ENCODE measurements around the gene GHRH.

Gene GHRH

DNA sequence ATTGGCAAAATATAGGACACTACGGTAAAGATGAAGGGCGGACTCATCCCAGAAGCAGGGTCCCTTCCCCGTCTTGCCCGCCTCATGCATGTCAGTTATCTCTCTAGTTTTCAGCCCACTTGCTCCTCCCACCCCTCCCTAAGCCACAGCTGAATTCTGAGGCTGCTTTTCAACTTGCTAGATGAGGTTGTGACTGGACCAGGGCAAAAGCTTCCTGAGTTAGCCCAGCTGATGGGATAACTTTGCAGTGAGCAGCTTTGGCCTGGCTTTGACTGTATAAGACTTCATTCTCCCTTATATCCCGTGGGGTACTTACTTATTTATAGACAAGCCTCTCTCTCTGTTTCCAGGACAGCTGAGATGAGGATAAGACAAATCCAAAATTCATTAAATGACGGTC lies 23.2 kb downstream of the GHRH start:
- no peak overlapping the region for H3K9ac ChIP-seq (ENCODE audit: low read depth, low read length, poor library complexity)
- no peak overlapping the region for H2BK15ac ChIP-seq (ENCODE audit: low read length)
- H4K8ac ChIP-seq (ENCODE audit: low read depth, low read length): no peak overlapping the region
- no peak overlapping the region for H3K4ac ChIP-seq (ENCODE audit: low read length)
- H3K23ac ChIP-seq (ENCODE audit: low read depth, low read length, poor library complexity): no peak overlapping the region
- no peak overlapping the region for H3K4me3 ChIP-seq (ENCODE audit: low read length in 2 of 2)
- DNase-seq (ENCODE audit: low spot score): no peak
- no CpG with 5 or more reads among the region's 6 CpGs for WGBS, 2 donors (ENCODE audit: extremely low coverage in 2 of 2, insufficient read length in 2 of 2, insufficient replicate concordance in 1 of 2)
- H3K79me1 ChIP-seq (ENCODE audit: low read depth, low read length): no peaks in the 10 kb centered on the region
- peaks cover 4 to 21% of the 10 kb centered on the region in 2 donors for H3K4me1 ChIP-seq (ENCODE audit: control insufficient read depth in 2 of 2, insufficient read depth in 1 of 2, low read depth in 1 of 2, low read length in 2 of 2)
- H3K36me3 ChIP-seq (replicated peaks in 1 of 2; ENCODE audit: control insufficient read depth in 2 of 2, insufficient read depth in 2 of 2, low read length in 2 of 2): peaks cover 46 to 100% of the 10 kb centered on the region in 2 donors
- no peaks in the 10 kb centered on the region for H3K9me3 ChIP-seq (replicated peaks in 1 of 2; ENCODE audit: control insufficient read depth in 2 of 2, insufficient read depth in 1 of 2, low read depth in 1 of 2, low read length in 2 of 2)
- H3K27me3 ChIP-seq (ENCODE audit: control insufficient read depth in 3 of 3, insufficient read depth in 3 of 3, low read depth in 1 of 3, low read length in 3 of 3): no peaks in the 10 kb centered on the region
- no peak overlapping the region for H3K4me2 ChIP-seq (ENCODE audit: insufficient read depth, low read length, poor library complexity, severe bottlenecking)
- H2BK5ac ChIP-seq (ENCODE audit: low read length): no peak overlapping the region
- no peak overlapping the region for H3K27ac ChIP-seq (replicated peaks; ENCODE audit: low read length)
- no peak overlapping the region for H4K91ac ChIP-seq (ENCODE audit: low read depth, low read length, poor library complexity)
- no peak overlapping the region for H2AFZ ChIP-seq (ENCODE audit: low read length)
- no peak overlapping the region for H3K14ac ChIP-seq (ENCODE audit: low read length)
- H2BK12ac ChIP-seq (ENCODE audit: low read length): no peak overlapping the region
- no peak overlapping the region for H2BK120ac ChIP-seq (ENCODE audit: low read depth, low read length)
- no peak overlapping the region for H2AK5ac ChIP-seq (ENCODE audit: low read depth, low read length)
- no peak overlapping the region for H3K18ac ChIP-seq (ENCODE audit: low read length)

- Histone ChIP-seq H3K36me3 (replicated peaks in 1 of 2; ENCODE audit: control insufficient read depth in 2 of 2, insufficient read depth in 2 of 2, low read length in 2 of 2) (peaks cover 43 to 100% of the 10 kb centered on the region in 2 donors), H3K27ac (replicated peaks; ENCODE audit: low read length) (no peak overlapping the region), H3K27me3 (ENCODE audit: control insufficient read depth in 3 of 3, insufficient read depth in 3 of 3, low read depth in 1 of 3, low read length in 3 of 3) (no peaks in the 10 kb centered on the region), H3K4me2 (ENCODE audit: insufficient read depth, low read length, poor library complexity, severe bottlenecking) (no peak overlapping the region), H2AK5ac (ENCODE audit: low read depth, low read length) (no peak overlapping the region), H4K91ac (ENCODE audit: low read depth, low read length, poor library complexity) (no peak overlapping the region), H3K4me1 (ENCODE audit: control insufficient read depth in 2 of 2, insufficient read depth in 1 of 2, low read depth in 1 of 2, low read length in 2 of 2) (peaks cover 4 to 18% of the 10 kb centered on the region in 2 donors), H2BK5ac (ENCODE audit: low read length) (no peak overlapping the region), H4K8ac (ENCODE audit: low read depth, low read length) (no peak overlapping the region), H2BK120ac (ENCODE audit: low read depth, low read length) (no peak overlapping the region), H3K4me3 (ENCODE audit: low read length in 2 of 2) (no peak overlapping the region), H3K4ac (ENCODE audit: low read length) (no peak overlapping the region), H2AFZ (ENCODE audit: low read length) (no peak overlapping the region), H3K9ac (ENCODE audit: low read depth, low read length, poor library complexity) (no peak overlapping the region), H3K14ac (ENCODE audit: low read length) (no peak overlapping the region), H3K18ac (ENCODE audit: low read length) (no peak overlapping the region), H3K9me3 (replicated peaks in 1 of 2; ENCODE audit: control insufficient read depth in 2 of 2, insufficient read depth in 1 of 2, low read depth in 1 of 2, low read length in 2 of 2) (no peaks in the 10 kb centered on the region), H2BK15ac (ENCODE audit: low read length) (no peak overlapping the region), H3K79me1 (ENCODE audit: low read depth, low read length) (no peaks in the 10 kb centered on the region), H2BK12ac (ENCODE audit: low read length) (no peak overlapping the region), H3K23ac (ENCODE audit: low read depth, low read length, poor library complexity) (no peak overlapping the region)
- no CpG with 5 or more reads among the region's 5 CpGs for WGBS, 2 donors (ENCODE audit: extremely low coverage in 2 of 2, insufficient read length in 2 of 2, insufficient replicate concordance in 1 of 2)
- DNase-seq (ENCODE audit: low spot score): no peak
Measured at GRCh38 chr20:37237656-37238055, 24.0 kb downstream of the GHRH start.

DNA sequence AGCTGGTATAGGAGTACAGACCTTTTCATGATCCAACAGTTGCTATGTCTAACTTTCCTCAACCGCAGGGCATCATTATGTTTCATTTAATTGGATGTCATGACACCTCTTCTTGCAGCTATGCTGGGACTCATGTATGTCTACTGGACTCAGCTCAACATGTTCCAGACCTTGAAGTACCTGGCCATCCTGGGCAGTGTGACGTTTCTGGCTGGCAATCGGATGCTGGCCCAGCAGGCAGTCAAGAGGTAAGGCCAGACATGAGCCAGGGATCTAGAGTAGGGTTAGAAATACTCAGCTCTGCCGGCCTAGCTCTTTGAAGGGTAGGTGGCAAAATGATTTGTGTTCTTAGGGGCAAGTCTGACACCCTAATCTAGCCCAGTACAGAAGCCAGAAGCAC lies 25.2 kb downstream of the GHRH start:
- H3K27ac ChIP-seq (replicated peaks; ENCODE audit: low read length): no peak overlapping the region
- no peak overlapping the region for H2BK15ac ChIP-seq (ENCODE audit: low read length)
- WGBS, 2 donors (ENCODE audit: extremely low coverage in 2 of 2, insufficient read length in 2 of 2, insufficient replicate concordance in 1 of 2): no CpG with 5 or more reads among the region's 4 CpGs
- H2AK5ac ChIP-seq (ENCODE audit: low read depth, low read length): no peak overlapping the region
- no peak overlapping the region for H2BK120ac ChIP-seq (ENCODE audit: low read depth, low read length)
- H4K91ac ChIP-seq (ENCODE audit: low read depth, low read length, poor library complexity): no peak overlapping the region
- no peak overlapping the region for H2BK12ac ChIP-seq (ENCODE audit: low read length)
- H3K9me3 ChIP-seq (replicated peaks in 1 of 2; ENCODE audit: control insufficient read depth in 2 of 2, insufficient read depth in 1 of 2, low read depth in 1 of 2, low read length in 2 of 2): no peaks in the 10 kb centered on the region
- H3K14ac ChIP-seq (ENCODE audit: low read length): no peak overlapping the region
- no peak overlapping the region for H2AFZ ChIP-seq (ENCODE audit: low read length)
- H3K4ac ChIP-seq (ENCODE audit: low read length): no peak overlapping the region
- H3K9ac ChIP-seq (ENCODE audit: low read depth, low read length, poor library complexity): no peak overlapping the region
- H3K4me3 ChIP-seq (ENCODE audit: low read length in 2 of 2): no peak overlapping the region
- H4K8ac ChIP-seq (ENCODE audit: low read depth, low read length): no peak overlapping the region
- H3K18ac ChIP-seq (ENCODE audit: low read length): no peak overlapping the region
- H3K4me2 ChIP-seq (ENCODE audit: insufficient read depth, low read length, poor library complexity, severe bottlenecking): no peak overlapping the region
- no peak overlapping the region for H2BK5ac ChIP-seq (ENCODE audit: low read length)
- peaks cover 4 to 28% of the 10 kb centered on the region in 2 donors for H3K4me1 ChIP-seq (ENCODE audit: control insufficient read depth in 2 of 2, insufficient read depth in 1 of 2, low read depth in 1 of 2, low read length in 2 of 2)
- DNase-seq (ENCODE audit: low spot score): no peak
- H3K27me3 ChIP-seq (ENCODE audit: control insufficient read depth in 3 of 3, insufficient read depth in 3 of 3, low read depth in 1 of 3, low read length in 3 of 3): no peaks in the 10 kb centered on the region
- peaks cover 35 to 100% of the 10 kb centered on the region in 2 donors for H3K36me3 ChIP-seq (replicated peaks in 1 of 2; ENCODE audit: control insufficient read depth in 2 of 2, insufficient read depth in 2 of 2, low read length in 2 of 2)
- no peaks in the 10 kb centered on the region for H3K79me1 ChIP-seq (ENCODE audit: low read depth, low read length)
- H3K23ac ChIP-seq (ENCODE audit: low read depth, low read length, poor library complexity): no peak overlapping the region

- H2BK15ac ChIP-seq (ENCODE audit: low read length): no peak overlapping the region
- no peak overlapping the region for H4K8ac ChIP-seq (ENCODE audit: low read depth, low read length)
- no peak overlapping the region for H3K4me3 ChIP-seq (ENCODE audit: low read length in 2 of 2)
- H3K4ac ChIP-seq (ENCODE audit: low read length): no peak overlapping the region
- H2BK5ac ChIP-seq (ENCODE audit: low read length): no peak overlapping the region
- no peaks in the 10 kb centered on the region for H3K27me3 ChIP-seq (ENCODE audit: control insufficient read depth in 3 of 3, insufficient read depth in 3 of 3, low read depth in 1 of 3, low read length in 3 of 3)
- H3K18ac ChIP-seq (ENCODE audit: low read length): no peak overlapping the region
- H3K27ac ChIP-seq (replicated peaks; ENCODE audit: low read length): no peak overlapping the region
- H3K79me1 ChIP-seq (ENCODE audit: low read depth, low read length): no peaks in the 10 kb centered on the region
- H3K23ac ChIP-seq (ENCODE audit: low read depth, low read length, poor library complexity): no peak overlapping the region
- H2AK5ac ChIP-seq (ENCODE audit: low read depth, low read length): no peak overlapping the region
- H3K9me3 ChIP-seq (replicated peaks in 1 of 2; ENCODE audit: control insufficient read depth in 2 of 2, insufficient read depth in 1 of 2, low read depth in 1 of 2, low read length in 2 of 2): no peaks in the 10 kb centered on the region
- H3K14ac ChIP-seq (ENCODE audit: low read length): no peak overlapping the region
- no peak overlapping the region for H4K91ac ChIP-seq (ENCODE audit: low read depth, low read length, poor library complexity)
- H2AFZ ChIP-seq (ENCODE audit: low read length): no peak overlapping the region
- H3K36me3 ChIP-seq (replicated peaks in 1 of 2; ENCODE audit: control insufficient read depth in 2 of 2, insufficient read depth in 2 of 2, low read length in 2 of 2): peaks cover 32 to 100% of the 10 kb centered on the region in 2 donors
- no peak for DNase-seq (ENCODE audit: low spot score)
- peaks cover 7 to 23% of the 10 kb centered on the region in 2 donors for H3K4me1 ChIP-seq (ENCODE audit: control insufficient read depth in 2 of 2, insufficient read depth in 1 of 2, low read depth in 1 of 2, low read length in 2 of 2)
- no peak overlapping the region for H2BK12ac ChIP-seq (ENCODE audit: low read length)
- no peak overlapping the region for H3K4me2 ChIP-seq (ENCODE audit: insufficient read depth, low read length, poor library complexity, severe bottlenecking)
- H3K9ac ChIP-seq (ENCODE audit: low read depth, low read length, poor library complexity): no peak overlapping the region
- no CpG with 5 or more reads among the region's 6 CpGs for WGBS, 2 donors (ENCODE audit: extremely low coverage in 2 of 2, insufficient read length in 2 of 2, insufficient replicate concordance in 1 of 2)
- no peak overlapping the region for H2BK120ac ChIP-seq (ENCODE audit: low read depth, low read length)
Measured at GRCh38 chr20:37235065-37235464, 26.5 kb downstream of the GHRH start.
